Measurements from ENCODE around the gene GART. TPM values are rescaled to one million over a fixed set of nuclear protein-coding genes. Genes with fewer than 3 reads are reported as not detected.

Gene GART
- total and polyA plus RNA-seq, 2 of the 8 experiments (the other 6 are each of a cell fraction or from before 2014, with no cell fraction given) = 23.1 to 231 TPM

GRCh38 chr21:33473344-33473743 lies 68.6 kb downstream of the GART start (continued):
- no peak for TF ChIP-seq ATF2 (IDR thresholded peaks at IDR 0.05; ENCODE audit: low read length)
